A172 (cell line): ENCODE data around the gene GSK3B. TPM values are rescaled to one million over a fixed set of nuclear protein-coding genes. Genes with fewer than 3 reads are reported as not detected.
"Not testable (repeated sequence)": the region's sequence is repeated elsewhere in the genome, so short reads cannot be mapped to it uniquely, and the experiment has no call there.

Source experiments
- DNase-seq: peaks from one replicate; pipeline ENCODE4 v3.0.0-alpha.2; 2015; ENCODE audit warnings: low spot score
- total RNA-seq: library from RNA; depleted of rRNA; stranded (reverse); fragments of >200 nt; shearing (Covaris generic); gene quantifications from 2 replicates; pipeline ENCODE4 v1.2.3, GENCODE V29; 2014

The GSK3B gene
- total RNA-seq, 1 experiment from 2014 or later: 61.7 TPM

DNA sequence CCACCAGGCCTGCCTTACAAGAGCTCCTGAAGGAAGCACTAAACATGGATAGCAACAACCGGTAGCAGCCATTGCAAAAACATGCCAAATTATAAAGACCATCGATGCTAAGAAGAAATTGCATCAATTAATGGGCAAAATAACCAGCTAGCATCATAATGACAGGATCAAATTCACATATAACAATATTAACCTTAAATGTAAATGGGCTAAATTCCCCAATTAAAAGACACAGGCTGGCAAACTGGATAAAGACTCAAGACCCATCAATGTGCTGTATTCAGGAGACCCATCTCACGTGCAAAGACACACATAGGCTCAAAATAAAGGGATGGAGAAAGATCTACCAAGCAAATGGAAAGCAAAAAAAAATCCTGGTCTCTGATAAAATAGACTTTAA is 88.5 kb downstream of the GSK3B start:
- not testable (repeated sequence) for DNase-seq

- DNase-seq: peak; percentile 7
Measured at GRCh38 chr3:120004008-120004498, 90.2 kb downstream of the GSK3B start.

DNA sequence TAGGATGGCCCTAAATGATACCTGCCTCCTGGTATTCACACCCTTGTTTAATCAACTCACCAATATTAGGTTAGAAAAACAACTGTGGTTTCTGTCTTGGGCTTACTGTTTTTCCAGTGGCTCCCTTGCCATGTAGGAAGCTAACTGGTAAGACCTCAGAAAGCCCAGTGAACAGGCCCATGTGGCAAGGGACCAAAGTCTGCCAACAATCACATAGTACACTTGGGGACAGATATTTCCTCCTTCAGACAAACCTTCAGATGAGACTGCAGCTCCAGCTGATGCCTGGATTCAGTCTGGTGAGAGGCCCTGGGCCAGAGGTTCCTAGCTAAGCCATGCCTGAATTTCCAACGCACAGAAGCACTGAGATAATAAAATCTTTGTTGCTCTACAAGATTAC is 96.1 kb downstream of the GSK3B start:
- no peak for DNase-seq

GRCh38 chr3:119990888-119991287 is 103.4 kb downstream of the GSK3B start:
- DNase-seq: no peak

- no peak for DNase-seq
Measured at GRCh38 chr3:119989981-119990655, 104.1 kb downstream of the GSK3B start.

DNA sequence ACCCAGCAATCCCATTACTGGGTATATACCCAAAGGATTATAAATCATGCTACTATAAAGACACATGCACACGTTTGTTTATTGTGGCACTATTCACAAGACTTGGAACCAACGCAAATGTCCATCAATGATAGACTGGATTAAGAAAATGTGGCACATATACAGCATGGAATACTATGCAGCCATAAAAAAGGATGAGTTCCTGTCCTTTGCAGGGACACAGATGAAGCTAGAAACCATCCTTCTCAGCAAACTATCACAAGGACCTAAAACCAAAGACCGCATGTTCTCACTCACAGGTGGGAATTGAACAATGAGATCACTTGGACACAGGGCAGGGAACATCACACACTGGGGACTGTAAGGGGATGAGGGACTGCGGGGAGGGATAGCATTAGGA is 107.4 kb downstream of the GSK3B start:
- DNase-seq: not testable (repeated sequence)

DNA sequence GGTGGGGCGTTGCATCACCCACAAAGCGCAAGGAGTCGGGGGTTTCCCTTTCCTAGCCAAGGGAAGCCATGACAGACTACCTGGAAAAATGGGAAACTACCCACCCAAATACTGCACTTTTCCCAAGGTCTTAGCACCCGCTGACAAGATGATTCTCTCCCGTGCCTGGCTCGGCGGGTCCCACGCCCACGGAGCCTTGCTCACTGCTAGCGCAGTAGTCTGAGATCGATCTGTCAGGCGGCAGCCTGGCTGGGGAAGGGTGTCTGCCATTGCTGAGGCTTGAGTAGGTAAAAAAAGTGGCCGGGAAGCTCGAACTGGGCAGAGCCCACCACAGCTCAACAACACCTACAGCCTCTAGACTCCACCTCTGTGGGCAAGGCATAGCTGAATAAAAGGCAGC is 112.9 kb downstream of the GSK3B start:
- DNase-seq: no peak

DNA sequence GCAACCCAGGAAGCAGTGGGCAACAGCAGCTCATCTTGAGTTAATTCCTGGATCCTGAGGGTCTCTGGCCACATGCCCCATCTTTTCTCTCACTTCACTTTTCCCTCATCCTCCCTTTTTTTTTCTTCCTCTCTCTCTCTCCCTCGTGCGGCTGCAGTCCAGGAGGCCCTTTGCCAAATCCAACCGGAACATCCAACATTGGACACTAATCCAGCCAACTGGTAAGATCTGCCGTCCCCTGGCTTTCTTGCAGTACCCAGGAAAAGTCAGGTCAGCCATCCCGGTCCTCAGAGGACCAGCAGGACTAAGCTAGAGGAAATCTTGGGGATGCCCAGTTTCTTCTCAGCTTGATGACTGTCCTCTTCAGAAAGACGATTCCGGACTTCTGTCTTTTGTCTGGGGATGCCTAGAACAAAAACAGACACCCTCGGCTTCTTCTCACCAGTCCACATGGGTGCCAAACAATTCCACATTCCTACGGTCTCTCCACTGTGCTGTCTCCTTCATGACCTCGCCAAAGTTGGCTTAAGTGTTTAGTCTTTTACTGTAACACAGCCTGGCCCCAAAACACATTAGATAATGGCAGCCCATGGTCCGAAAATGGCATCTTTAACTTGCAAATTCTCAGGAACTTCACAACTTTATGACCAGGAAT is 115.6 kb downstream of the GSK3B start:
- no peak for DNase-seq

DNA sequence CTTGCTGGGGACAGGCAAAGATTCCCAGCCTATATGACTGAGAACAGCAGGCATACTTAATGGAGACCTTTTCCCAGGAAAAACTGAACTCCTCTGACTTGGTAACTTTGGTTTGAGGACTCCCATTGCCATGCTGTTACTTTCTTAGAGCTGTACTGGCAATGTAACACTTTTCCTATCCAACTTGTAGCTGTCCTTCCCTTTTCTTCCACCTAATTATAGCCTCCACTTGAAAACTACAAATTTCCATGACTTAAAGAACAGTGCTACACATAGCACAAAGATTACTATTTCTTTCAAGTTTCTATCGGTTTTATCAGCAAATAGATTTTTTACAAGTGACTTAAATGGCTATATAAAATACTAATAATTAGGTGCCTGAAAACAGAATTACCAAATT is 116.9 kb downstream of the GSK3B start:
- DNase-seq: no peak

- no peak for DNase-seq
Measured at GRCh38 chr3:119976214-119976613, 118.0 kb downstream of the GSK3B start.

- no peak for DNase-seq
Measured at GRCh38 chr3:119974656-119975055, 119.6 kb downstream of the GSK3B start.

DNA sequence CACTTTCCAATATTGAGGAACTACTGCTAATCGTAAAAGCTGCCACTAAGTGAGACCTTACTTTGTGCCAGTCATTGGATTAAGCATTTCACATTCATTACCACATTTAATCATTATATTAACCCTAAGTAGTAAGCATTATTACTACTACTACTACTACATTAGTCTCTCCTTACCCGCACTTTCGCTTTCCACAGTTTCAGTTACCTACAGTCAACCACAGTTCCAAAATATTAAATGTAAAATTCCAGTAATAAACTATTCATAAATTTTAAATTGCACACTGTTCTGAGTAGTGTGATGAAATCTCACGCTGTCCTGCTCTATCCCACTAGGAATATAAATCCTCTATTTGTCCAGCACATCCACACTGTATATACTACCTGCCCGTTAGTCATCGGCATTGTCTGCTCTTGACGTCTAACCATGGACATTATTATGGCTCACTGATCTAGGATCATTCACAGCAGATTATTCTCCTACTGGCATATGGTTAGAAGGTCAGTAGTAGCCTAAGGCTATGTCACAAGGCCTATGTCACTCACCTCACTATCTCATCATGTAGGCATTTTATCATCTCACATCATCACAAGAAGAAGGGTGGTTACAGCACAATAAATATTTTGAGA is 121.1 kb downstream of the GSK3B start:
- DNase-seq: no peak

GRCh38 chr3:119969759-119970158 is 124.5 kb downstream of the GSK3B start:
- no peak for DNase-seq

DNA sequence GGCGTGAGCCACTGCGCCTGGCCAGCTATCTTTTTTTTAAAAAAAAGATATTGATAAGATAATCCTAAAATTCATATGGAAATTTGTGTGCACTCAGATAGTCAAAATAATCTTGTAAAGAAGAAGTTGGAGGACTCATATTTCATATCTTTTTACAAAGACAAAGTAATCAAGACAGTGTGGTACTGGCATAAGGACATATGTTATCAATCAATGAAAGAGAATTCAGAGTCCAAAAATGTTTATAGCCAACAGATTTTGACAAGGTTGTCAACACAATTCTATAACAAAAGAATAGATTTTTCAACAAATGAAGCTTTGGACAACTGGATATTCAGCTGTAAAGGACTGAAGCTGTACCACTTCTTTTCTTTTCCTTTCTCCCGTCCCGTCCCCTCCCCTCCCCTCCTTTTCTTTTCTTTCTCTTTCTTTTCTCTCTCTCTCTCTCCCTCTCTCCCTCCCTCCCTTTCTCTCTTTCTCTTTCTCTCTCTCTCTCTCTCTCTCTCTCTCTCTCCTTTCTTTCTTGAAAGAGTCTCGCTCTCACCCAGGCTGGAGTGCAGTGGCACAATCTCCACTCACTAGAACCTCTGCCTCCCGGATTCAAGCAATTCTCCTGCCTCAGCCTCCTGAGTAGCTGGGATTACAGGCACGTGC is 126.8 kb downstream of the GSK3B start:
- DNase-seq: no peak

GRCh38 chr3:119965692-119966091 is 128.6 kb downstream of the GSK3B start:
- DNase-seq: no peak

- no peak for DNase-seq
Measured at GRCh38 chr3:119964294-119964693, 130.0 kb downstream of the GSK3B start.

DNA sequence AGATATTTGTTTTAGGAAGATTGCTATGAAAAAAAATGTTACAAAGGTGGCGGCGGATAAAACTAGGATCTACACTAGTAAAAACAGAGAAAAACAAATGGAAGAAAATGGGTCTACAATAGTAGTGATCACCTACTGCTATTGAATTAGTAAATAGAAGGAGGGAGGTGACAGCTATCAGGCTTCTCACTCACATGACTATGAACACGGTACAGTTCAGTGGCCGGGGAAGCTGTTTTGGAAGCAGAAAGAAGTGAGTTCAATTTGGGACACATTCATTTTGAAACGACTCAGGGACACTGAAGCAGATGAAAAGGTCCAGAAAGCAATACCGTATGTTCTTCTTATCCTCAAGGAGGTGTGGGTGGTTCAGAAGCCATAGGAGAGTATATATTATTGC is 138.3 kb downstream of the GSK3B start:
- DNase-seq: no peak

GRCh38 chr3:119950666-119951325 is 143.5 kb downstream of the GSK3B start:
- no peak for DNase-seq

GRCh38 chr3:119945291-119945690 is 149.0 kb downstream of the GSK3B start:
- DNase-seq: no peak

DNA sequence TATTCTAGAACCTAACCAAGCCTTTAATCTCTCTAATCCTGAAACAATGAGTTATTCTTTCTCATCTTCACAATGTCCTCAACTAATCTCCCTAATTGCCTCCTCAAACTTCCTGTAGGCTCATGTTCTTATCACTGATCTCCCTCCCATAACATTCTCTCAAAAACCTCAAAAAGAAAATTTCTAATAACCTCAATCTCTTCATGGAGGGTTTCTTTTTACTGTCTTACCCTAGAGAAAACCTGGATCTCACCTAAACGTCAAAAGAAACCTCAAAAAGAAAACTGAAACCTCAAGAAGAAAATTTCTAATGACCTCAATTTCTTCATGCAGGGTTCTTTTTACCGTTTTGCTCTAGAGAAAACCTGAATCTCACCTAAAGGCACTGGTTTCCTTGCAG is 150.2 kb downstream of the GSK3B start:
- DNase-seq: no peak

DNA sequence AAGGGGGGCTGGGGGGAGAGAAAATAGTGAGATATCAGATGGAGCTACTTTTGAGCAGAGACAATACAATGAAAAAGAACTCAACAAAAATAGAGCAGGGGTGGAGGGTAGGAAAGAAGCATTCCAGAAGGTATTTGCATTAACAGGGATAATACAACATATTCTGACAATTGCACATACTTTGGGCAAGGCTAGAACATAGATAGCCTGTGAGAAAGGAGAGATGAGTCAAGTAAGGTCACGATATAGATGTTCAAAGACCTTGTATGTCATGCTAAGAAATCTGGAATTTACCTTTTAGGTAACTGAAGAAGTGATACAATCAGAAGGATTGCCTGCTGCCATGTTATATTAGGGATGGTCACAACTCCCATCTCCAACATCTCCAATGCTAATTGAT is 155.2 kb downstream of the GSK3B start:
- DNase-seq: no peak

- no peak for DNase-seq
Measured at GRCh38 chr3:119937229-119937628, 157.0 kb downstream of the GSK3B start.
